ENCODE measurements around the gene AMDHD2. TPM values are rescaled to one million over a fixed set of nuclear protein-coding genes. Genes with fewer than 3 reads are reported as not detected.

Gene AMDHD2
- total RNA-seq, 2 experiments from 2014 or later = 34.6 to 35.4 TPM

Other genes starting within 250 kb of the AMDHD2 start
- gene ABCA3, start 179.6 kb upstream of the AMDHD2 start, total RNA-seq = 1 to 10 TPM; 3.5 to 4.0 TPM
- 10 to 100 TPM; 38.3 to 38.8 TPM for gene CCNF, start 90.9 kb upstream of the AMDHD2 start, total RNA-seq
- gene TEDC2, start 60.3 kb upstream of the AMDHD2 start, total RNA-seq = 10 to 100 TPM; 24.0 to 26.5 TPM
- not detected for gene NTN3, start 49.1 kb upstream of the AMDHD2 start, total RNA-seq
- 10 to 100 TPM; 21.1 to 23.0 TPM for gene TBC1D24, start 45.2 kb upstream of the AMDHD2 start, total RNA-seq
- 100 to 1,000 TPM; 124 to 125 TPM for gene ATP6V0C, start 6.4 kb upstream of the AMDHD2 start, total RNA-seq
- not detected for gene CEMP1, start 11.0 kb downstream of the AMDHD2 start, total RNA-seq
- 10 to 100 TPM; 36.5 to 42.2 TPM for gene PDPK1, start 17.6 kb downstream of the AMDHD2 start, total RNA-seq
- gene KCTD5, start 162.2 kb downstream of the AMDHD2 start, total RNA-seq = 10 to 100 TPM; 29.2 to 29.3 TPM
- 1 to 10 TPM; 1.9 to 2.0 TPM for gene PRSS27, start 199.9 kb downstream of the AMDHD2 start, total RNA-seq
- 100 to 1,000 TPM; 460 to 507 TPM for gene SRRM2, start 232.3 kb downstream of the AMDHD2 start, total RNA-seq

Data from activated naive CD8-positive, alpha-beta T cell treated with anti-CD3 and anti-CD28 coated beads for 36 hours (primary cell).